GM12892 (cell line): ENCODE measurements around the gene IGF2BP3.

Experiments used
- DNase-seq: peaks from one replicate; pipeline ENCODE4 v3.0.0; 2011; ENCODE audit not compliant: insufficient read length
- FAIRE-seq: peaks from 2 replicates; lab custom pipeline; 2011; peaks lifted over from hg19 to GRCh38; lab: Jason Lieb, UNC
- POLR2A ChIP-seq: IDR thresholded peaks from 2 replicates; pipeline ENCODE4 v1.6.1; 2011; ENCODE audit warnings: low read depth, low read length, control low read depth
- POLR2AphosphoS5 ChIP-seq: IDR thresholded peaks from 2 replicates; pipeline ENCODE4 v1.6.1; 2011; ENCODE audit warnings: low read depth, low read length, control low read depth
- TAF1 ChIP-seq: IDR thresholded peaks from 2 replicates; pipeline ENCODE4 v1.6.1; 2011; ENCODE audit warnings: low read depth, mild to moderate bottlenecking, control low read depth, low read length, borderline replicate concordance

IGF2BP3 gene

GRCh38 chr7:23343806-23344475 is 126.3 kb downstream of the IGF2BP3 start:
- FAIRE-seq (no peak), DNase-seq (no peak)
- TF ChIP-seq TAF1 (no peak), POLR2A (no peak), POLR2AphosphoS5 (no peak)

DNA sequence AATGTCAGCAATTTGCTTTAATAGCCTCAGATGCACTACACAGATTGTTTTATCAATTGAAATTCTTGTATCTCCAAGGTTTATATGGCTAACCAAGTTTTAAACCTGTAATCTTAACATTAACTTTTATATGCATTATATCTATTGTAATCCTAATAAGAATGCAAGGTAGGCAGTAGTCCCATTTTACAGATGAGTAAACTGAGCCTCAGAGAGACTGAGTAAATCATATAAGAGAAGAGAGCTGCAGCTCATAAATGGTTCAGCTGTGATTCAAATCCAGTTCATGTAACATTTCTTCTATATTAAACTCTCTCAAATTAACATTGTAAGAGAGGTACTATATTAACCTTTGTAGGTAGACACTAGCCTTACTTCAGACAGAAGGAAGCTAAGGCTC is 127.2 kb downstream of the IGF2BP3 start:
- no peak for DNase-seq
- FAIRE-seq = no peak
- TF ChIP-seq POLR2A (no peak), TAF1 (no peak), POLR2AphosphoS5 (no peak)

GRCh38 chr7:23341846-23342598 is 128.3 kb downstream of the IGF2BP3 start:
- no peak for DNase-seq
- no peak for FAIRE-seq
- TF ChIP-seq TAF1 (no peak), POLR2A (no peak), POLR2AphosphoS5 (no peak)

- DNase-seq (no peak), FAIRE-seq (no peak)
- no peak for TF ChIP-seq POLR2A
- TF ChIP-seq POLR2AphosphoS5 = no peak
- TF ChIP-seq TAF1 = no peak
Observed at GRCh38 chr7:23338863-23339262, 131.4 kb downstream of the IGF2BP3 start.

GRCh38 chr7:23338439-23338838 is 131.9 kb downstream of the IGF2BP3 start:
- TF ChIP-seq POLR2A (no peak), TAF1 (no peak), POLR2AphosphoS5 (no peak)
- DNase-seq (no peak), FAIRE-seq (no peak)

DNA sequence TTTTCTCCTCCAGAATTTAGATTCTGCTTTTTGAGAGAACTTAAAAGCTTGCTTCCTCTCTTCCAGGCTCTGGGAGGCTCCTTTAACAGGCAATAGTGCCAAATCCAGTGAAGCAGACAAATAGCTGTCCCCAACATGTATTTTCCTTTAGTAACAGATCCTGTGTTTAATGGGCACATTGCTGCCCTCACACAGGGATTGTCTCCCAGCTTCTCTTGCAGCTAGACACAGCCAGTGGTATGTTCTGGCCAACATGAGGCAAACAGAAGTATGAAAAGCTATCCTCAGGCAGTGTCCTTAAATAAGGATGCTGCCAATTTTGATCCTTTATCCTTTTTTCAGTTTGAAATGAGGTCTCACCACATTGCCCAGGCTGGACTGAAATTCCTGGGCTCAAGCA is 132.9 kb downstream of the IGF2BP3 start:
- TF ChIP-seq POLR2AphosphoS5 = no peak
- no peak for TF ChIP-seq POLR2A
- no peak for TF ChIP-seq TAF1
- FAIRE-seq = no peak

DNA sequence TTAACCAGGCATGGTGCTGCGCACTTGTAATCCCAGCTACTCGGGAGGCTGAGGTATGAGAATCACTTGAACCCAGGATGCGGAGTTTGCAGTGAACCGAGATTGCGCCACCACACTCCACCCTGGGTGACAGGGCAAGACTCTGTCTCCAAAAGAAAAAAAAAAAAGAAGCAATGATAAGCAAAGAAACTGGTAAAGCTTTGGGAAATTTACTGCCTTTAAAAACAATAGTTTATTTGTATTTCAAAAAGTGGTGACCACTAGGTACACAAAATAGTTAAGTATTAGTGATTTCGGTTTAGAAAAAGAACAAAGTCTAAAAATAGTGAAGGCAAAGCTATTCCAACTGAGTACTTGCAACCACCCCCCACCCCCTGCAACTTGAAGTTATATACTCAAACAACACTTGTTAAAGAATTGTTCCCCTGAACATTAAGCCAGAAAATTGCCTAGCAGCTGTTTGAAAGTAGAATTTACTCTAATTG is 133.4 kb downstream of the IGF2BP3 start:
- DNase-seq (no peak), FAIRE-seq (no peak)
- TF ChIP-seq POLR2A = no peak
- TF ChIP-seq TAF1 = no peak
- no peak for TF ChIP-seq POLR2AphosphoS5

More for the DNA sequence above, 132.9 kb downstream of the IGF2BP3 start:
- DNase-seq = no peak

- FAIRE-seq (no peak), DNase-seq (no peak)
- no peak for TF ChIP-seq POLR2AphosphoS5
- TF ChIP-seq TAF1 = no peak
- no peak for TF ChIP-seq POLR2A
Observed at GRCh38 chr7:23336086-23336485, 134.2 kb downstream of the IGF2BP3 start.

GRCh38 chr7:23335621-23336020 is 134.7 kb downstream of the IGF2BP3 start:
- DNase-seq = no peak
- TF ChIP-seq POLR2AphosphoS5 (no peak), POLR2A (no peak), TAF1 (no peak)
- FAIRE-seq = no peak

GRCh38 chr7:23335136-23335535 is 135.2 kb downstream of the IGF2BP3 start:
- FAIRE-seq = no peak
- no peak for TF ChIP-seq POLR2A
- TF ChIP-seq POLR2AphosphoS5 = no peak
- TF ChIP-seq TAF1 = no peak
- DNase-seq = no peak

DNA sequence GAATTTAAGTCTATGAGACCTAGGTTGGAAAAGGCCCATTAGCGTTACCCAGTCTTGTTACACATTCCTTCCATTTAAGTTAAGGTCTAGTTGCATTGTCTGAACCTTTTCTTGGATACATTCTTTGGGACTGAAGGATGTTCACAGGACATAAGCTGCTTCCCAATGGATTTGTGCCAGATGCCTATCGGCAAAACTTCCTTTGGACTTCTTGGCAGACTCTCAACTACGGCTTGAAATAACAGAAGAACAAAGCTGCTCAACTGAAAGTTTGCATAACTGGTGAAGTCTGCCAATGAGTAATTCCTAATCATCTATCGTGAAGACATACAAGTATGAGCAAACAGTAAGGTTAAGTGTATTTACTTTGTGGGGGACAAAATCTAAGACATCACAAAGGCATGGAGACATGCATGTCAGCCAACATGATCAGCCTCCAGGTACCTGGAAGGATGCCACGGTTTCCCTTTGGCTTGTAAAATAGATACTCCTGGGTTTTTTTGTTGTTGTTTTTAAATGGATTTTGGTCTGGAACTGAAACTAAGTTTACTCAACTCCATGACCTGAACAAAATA is 135.7 kb downstream of the IGF2BP3 start:
- DNase-seq (no peak), FAIRE-seq (no peak)
- no peak for TF ChIP-seq POLR2AphosphoS5
- no peak for TF ChIP-seq TAF1
- no peak for TF ChIP-seq POLR2A
